ENCODE data around the gene PATJ. TPM values are rescaled to one million over a fixed set of nuclear protein-coding genes. Genes with fewer than 3 reads are reported as not detected.

PATJ gene
- total RNA-seq, 1 experiment from 2014 or later: 48.8 TPM

GRCh38 chr1:61732726-61733125 is 9.6 kb upstream of the PATJ start:
- TF ChIP-seq JUND (IDR thresholded peaks at IDR 0.05): no peak
- no peak for TF ChIP-seq EGR1 (IDR thresholded peaks at IDR 0.05; ENCODE audit: low read depth)
- TF ChIP-seq POLR2A (IDR thresholded peaks at IDR 0.05; ENCODE audit: borderline replicate concordance, extremely low read depth, insufficient read depth, insufficient read length): no peak
- TF ChIP-seq, protein P1, sequence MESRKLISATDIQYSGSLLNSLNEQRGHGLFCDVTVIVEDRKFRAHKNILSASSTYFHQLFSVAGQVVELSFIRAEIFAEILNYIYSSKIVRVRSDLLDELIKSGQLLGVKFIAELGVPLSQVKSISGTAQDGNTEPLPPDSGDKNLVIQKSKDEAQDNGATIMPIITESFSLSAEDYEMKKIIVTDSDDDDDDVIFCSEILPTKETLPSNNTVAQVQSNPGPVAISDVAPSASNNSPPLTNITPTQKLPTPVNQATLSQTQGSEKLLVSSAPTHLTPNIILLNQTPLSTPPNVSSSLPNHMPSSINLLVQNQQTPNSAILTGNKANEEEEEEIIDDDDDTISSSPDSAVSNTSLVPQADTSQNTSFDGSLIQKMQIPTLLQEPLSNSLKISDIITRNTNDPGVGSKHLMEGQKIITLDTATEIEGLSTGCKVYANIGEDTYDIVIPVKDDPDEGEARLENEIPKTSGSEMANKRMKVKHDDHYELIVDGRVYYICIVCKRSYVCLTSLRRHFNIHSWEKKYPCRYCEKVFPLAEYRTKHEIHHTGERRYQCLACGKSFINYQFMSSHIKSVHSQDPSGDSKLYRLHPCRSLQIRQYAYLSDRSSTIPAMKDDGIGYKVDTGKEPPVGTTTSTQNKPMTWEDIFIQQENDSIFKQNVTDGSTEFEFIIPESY (IDR thresholded peaks at IDR 0.05; ENCODE audit: extremely low read depth, insufficient replicate concordance, low read length): no peak
- no peak for TF ChIP-seq SIN3A (IDR thresholded peaks at IDR 0.05; ENCODE audit: low read depth)
- TF ChIP-seq EZH2phosphoT487 (IDR thresholded peaks at IDR 0.05; ENCODE audit: borderline replicate concordance): no peak
- no peak for TF ChIP-seq ZFX (IDR thresholded peaks at IDR 0.05)
- TF ChIP-seq SP1 (IDR thresholded peaks at IDR 0.05; ENCODE audit: low read depth): no peak
- TF ChIP-seq CEBPB (IDR thresholded peaks at IDR 0.05; ENCODE audit: low read depth): no peak
- TF ChIP-seq CBX3 (IDR thresholded peaks at IDR 0.05; ENCODE audit: low read depth): no peak
- no peak for TF ChIP-seq YY1 (IDR thresholded peaks at IDR 0.05; ENCODE audit: extremely low read depth, insufficient replicate concordance, low read depth, low read length)
- no peak for TF ChIP-seq EZH2 (IDR thresholded peaks at IDR 0.05)
- H3K4me3 ChIP-seq (replicated peaks in 1 of 2; ENCODE audit: low read depth in 1 of 2, low read length in 2 of 2): no peak overlapping the region
- DNase-seq (ENCODE audit: low read depth, low spot score): no peak
- ChIA-PET CTCF (no interaction called here), POLR2A (no interaction called here), RAD21 (ENCODE audit: low non-redundant PET in 1 of 2, low total read pairs in 2 of 2, uncharacterized antibody in 2 of 2, unreplicated experiment in 2 of 2) (no interaction called here)
- no peaks in the 10 kb centered on the region for H4K20me1 ChIP-seq (ENCODE audit: insufficient read depth)
- intact Hi-C loops (cut with micrococcal nuclease): no loop called here
- H3K36me3 ChIP-seq (ENCODE audit: control insufficient read depth in 1 of 2, insufficient read depth in 2 of 2, low read length in 2 of 2): no peaks in the 10 kb centered on the region
- BruUV-seq (replicated peaks): no TSS peak
- ATAC-seq: no peak
- H3K27ac ChIP-seq (ENCODE audit: low read depth, low read length): no peak overlapping the region
- H3K9ac ChIP-seq (ENCODE audit: low read length): no peak overlapping the region
- no peak overlapping the region for H2AFZ ChIP-seq (ENCODE audit: low read depth, low read length, poor library complexity, severe bottlenecking)
- H3K4me2 ChIP-seq (ENCODE audit: low read length): no peak overlapping the region
- no peaks in the 10 kb centered on the region for H3K27me3 ChIP-seq (ENCODE audit: insufficient read depth, low read length)
- H3K9me3 ChIP-seq (ENCODE audit: control insufficient read depth in 1 of 2, insufficient read depth in 1 of 2, low read depth in 1 of 2, low read length in 2 of 2): no peaks in the 10 kb centered on the region
- H3K79me2 ChIP-seq (ENCODE audit: insufficient read depth, low read length): no peaks in the 10 kb centered on the region
- H3K4me1 ChIP-seq (ENCODE audit: control insufficient read depth in 1 of 2, insufficient read depth in 2 of 2, low read length in 2 of 2): no peaks in the 10 kb centered on the region
- H3K9me2 ChIP-seq (ENCODE audit: insufficient read depth): no peaks in the 10 kb centered on the region
